Renal cortical epithelial cell (primary cell): ENCODE results near the gene ATXN2. TPM values are rescaled to one million over a fixed set of nuclear protein-coding genes. Genes with fewer than 3 reads are reported as not detected.
A peak's percentile ranks its signal among the peaks of the same experiment; 100 is the strongest.
"Not testable (repeated sequence)": the region's sequence is repeated elsewhere in the genome, so short reads cannot be mapped to it uniquely, and the experiment has no call there.

Experiments
- DNase-seq: peaks from one replicate; pipeline ENCODE4 v3.0.0-alpha.2; 2011; ENCODE audit warnings: low read depth
- total RNA-seq: library from RNA; depleted of rRNA; stranded (reverse); fragments of >200 nt; gene quantifications from 2 replicates; pipeline ENCODE4 v1.2.3, GENCODE V29; 2014

The ATXN2 gene
- total RNA-seq, 1 donor from 2014 or later: 59.4 TPM

DNA sequence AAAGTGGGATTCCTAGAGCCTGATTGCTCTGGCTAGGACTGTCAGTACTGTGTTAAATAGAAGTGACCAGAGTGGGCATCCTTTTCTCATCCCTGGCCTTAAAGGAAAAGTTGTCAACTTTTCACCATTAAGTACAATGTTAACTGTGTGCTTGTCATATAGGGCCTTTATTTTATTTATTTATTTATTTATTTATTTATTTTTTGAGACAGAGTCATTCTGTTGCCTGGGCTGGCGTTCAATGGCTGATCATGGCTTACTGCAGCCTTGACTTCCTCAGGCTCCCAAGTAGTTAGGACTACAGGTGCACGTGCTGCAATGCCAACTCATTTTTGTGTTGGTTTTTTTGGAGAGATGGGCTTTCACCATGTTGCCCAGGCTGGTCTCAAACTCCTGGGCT, 181.8 kb downstream of the ATXN2 start:
- DNase-seq: no peak

DNA sequence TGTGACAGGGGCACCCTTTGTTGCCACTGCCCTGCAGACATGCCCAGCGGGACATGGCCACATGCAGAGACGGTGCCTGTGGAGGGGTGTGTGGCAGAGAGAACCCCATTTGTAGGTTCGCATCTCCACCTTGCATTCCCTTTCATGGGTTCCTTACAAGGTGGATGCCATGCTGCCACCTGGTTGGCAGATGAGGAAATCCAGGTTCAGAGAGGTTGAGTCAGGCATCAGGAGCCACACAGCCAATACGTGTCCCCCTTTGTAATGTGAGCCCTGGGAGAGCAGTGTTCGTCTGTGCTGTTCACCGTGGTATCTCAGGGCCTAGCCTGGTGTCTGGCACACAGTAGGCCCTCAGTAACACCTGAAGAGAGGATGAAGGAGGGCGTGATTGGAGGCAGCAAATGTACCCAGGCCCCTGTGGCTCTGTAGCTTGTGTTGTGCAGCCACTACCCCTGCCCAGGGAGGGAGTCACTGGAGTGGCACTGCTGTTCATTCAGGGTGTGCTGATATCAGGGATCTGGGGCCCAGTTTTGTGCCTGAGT, 184.3 kb downstream of the ATXN2 start:
- no peak for DNase-seq

DNA sequence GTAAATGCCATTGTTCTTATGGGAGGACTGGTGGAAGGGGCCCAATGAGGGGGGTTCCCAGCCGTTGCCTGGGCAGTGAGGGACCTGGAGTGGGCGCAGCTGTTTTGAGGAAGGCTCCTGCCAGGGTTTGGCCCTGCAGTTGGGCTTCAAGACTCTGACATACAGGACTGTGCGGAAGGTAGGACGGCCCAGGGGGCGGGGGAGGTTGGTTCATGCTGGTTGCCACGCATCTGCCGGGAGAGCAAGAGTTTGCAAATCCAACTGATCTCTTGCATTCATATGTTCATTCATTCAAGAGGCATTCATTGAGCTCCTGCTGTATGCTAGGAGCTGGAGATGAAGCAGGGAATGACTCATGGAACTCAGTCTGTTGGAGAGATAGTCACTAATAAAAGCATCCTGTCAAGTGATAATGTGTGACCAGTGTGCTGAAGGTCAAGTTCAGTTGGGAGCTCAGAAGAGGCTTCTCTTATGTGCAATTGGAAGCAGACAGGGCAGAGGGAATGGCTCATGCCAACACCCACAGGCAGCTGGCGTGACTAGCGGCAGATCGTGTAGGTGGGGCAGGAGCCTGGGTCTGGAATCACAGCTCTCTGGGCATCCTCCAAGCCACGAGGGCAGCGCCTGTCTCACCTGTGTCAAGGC, 185.6 kb downstream of the ATXN2 start:
- DNase-seq: peak; percentile 58

- no peak for DNase-seq
Observed at GRCh38 chr12:111412830-111413441, 186.2 kb downstream of the ATXN2 start.

DNA sequence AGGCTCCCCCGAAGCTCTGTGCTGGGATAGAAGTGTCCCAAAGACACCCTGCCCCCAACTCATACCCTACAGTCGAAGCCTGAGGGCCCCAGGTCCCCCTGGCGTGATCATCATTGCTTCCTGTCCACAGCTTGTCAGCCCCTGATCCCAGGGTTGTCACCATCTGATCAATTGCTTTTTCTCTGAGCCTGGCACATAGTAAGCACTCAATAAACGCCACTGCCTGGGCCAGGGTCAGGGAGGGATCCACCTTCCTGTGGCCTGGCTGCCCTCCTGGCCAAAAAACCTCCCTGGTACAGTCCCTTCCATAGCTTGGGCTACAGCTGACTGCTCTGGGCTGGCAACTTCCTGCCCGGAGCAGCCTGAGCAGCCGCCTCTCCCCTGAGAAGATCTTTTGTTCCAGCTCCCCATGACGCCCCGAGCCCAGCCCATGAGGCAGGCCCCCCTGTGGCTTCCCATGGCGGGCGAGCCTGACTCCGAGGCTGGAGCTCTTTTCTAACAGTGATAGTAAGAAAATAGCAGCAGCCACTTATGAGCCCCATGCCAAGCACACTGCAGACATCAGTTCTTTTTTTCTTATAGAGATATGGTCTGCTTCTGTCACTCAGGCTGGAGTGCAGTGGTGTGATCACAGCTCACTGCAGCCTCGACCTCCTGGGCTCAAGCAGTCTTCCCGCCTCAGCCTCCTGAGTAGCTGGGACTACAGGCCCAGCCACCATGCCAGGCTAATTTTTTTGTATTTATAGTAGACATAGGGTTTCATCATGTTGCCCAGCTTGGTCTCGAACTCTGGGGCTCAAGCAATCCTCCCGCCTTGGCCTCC, 186.9 kb downstream of the ATXN2 start:
- no peak for DNase-seq

GRCh38 chr12:111411185-111411764, 187.8 kb downstream of the ATXN2 start:
- DNase-seq: no peak

DNA sequence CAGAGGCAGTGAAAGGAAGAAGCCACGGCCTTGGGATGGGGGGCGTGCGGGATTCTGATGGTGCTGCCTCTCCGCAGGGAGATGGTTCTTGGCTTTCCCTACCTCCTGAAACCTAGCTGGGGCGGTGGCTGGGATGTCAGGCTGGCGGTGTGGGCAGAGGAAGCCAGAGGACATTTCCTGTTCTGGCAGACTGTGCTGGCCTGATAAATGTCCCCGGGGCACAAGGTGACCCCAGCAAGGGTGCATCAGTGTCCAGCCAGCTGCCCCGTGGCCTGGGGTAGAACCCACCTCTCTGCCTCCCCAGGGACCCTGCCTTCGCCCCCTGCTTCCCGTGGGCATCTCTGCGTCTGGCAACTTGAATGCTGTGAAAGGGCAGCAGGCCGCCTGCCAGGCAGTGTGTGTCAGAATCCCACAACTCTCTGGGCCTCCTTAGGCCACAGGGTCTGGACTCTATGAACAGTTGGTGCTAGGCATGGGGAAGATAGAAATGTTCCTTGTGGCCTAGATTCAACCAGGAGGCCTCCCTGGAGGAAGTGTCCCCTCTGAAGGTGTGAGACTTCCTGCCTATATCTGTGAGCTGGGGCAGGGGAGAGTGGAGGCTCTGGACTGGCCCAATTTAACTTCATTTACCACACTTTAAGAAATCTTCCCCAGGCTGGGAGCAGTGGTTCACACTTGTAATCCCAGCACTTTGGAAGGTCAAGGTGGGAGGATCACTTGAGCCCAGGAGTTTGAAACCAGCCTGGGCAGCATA, 188.5 kb downstream of the ATXN2 start:
- DNase-seq: no peak

GRCh38 chr12:111409780-111410430, 189.2 kb downstream of the ATXN2 start:
- no peak for DNase-seq

- no peak for DNase-seq
Observed at GRCh38 chr12:111409403-111409779, 189.7 kb downstream of the ATXN2 start.

- DNase-seq: no peak
Observed at GRCh38 chr12:111408686-111409402, 190.3 kb downstream of the ATXN2 start.

DNA sequence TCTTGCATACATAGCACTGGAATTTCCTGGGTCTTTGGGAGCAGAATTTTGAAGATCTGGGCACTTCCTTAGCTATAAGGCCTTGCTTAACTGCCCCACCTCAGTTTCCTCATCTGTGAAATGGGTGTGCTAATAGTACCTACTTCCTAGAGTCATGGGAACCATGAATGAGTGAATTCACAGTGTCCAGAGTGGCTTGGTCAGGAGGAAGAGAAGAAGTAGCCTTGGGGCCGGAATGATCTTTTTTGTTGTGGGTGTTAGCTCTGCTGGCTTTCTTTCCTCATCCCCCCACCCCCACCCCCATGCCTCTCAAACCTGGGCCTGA, 191.0 kb downstream of the ATXN2 start:
- no peak for DNase-seq

- no peak for DNase-seq
Observed at GRCh38 chr12:111407377-111408115, 191.6 kb downstream of the ATXN2 start.

GRCh38 chr12:111406474-111407376, 192.4 kb downstream of the ATXN2 start:
- no peak for DNase-seq

DNA sequence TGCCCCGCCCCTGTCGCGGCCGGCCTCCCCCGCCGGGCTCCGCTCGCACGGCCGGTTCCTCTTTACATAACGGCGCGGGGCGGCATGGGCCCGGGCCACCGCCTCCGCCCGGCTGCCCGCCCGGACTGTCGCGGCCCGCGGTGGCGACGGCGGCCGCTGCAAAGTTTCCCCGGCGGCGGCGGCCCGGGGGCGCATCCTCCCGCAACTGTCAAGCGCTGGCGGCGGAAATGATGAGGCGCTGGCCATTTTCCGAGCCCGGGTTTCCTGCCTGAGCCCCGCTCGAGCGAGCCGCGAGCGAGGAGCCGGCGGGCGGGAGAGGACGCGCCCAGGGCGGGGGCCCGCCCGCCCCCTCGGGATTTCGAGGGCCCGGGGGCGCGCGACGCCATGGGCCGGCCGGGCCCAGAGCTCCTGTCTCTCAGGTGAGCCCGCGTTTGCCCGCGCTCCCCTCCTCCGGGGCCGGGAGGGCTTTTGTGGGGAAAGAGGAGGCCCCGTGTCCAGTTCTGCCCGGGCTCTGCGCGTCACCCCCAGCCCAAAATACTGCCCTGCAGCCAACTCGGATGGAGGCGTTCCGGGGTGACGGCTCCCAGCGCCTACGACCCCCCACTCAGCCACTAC, 193.1 kb downstream of the ATXN2 start, which contains the start of gene SH2B3:
SH2B3 (plus strand) TSS at position 65 of the 615 bp plus-strand sequence. CDS start 12,223 bp downstream, outside the sequence.
- DNase-seq: no peak

DNA sequence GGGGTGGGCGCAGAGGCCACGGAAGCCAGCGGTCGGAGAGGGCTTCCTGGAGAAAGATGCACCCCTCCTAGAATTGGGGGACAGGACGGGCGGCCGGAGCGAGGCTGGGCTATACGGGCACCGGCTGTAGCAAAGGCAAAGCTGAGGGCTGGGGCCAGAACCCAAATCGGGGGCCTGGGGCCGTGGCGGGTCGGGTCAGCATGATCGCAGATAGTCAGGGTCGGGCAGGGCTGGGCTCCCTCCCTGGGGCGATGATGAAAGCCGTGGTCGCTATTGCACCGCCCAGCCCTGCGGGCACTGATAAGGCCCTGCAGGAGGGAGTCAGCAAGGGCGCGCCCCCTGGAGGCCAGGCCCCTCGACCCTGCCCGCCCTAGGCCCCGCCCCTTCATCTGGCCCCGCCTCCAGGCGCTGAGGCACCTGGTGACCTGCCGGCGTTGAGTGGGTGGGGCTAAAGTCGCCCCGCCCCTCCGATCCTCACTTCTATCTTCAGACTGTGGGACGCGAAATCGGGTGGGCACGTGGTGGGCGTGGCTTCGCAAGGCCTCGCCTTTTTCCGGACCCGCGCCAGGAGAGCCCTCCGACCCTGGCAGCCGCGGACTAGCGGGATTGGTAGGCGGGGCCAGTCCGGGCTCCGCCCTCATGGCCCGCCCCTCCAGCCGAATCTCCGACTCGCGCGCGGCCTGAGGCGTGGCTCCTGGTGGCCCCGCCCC, 193.8 kb downstream of the ATXN2 start:
- DNase-seq: peak; percentile 83

DNA sequence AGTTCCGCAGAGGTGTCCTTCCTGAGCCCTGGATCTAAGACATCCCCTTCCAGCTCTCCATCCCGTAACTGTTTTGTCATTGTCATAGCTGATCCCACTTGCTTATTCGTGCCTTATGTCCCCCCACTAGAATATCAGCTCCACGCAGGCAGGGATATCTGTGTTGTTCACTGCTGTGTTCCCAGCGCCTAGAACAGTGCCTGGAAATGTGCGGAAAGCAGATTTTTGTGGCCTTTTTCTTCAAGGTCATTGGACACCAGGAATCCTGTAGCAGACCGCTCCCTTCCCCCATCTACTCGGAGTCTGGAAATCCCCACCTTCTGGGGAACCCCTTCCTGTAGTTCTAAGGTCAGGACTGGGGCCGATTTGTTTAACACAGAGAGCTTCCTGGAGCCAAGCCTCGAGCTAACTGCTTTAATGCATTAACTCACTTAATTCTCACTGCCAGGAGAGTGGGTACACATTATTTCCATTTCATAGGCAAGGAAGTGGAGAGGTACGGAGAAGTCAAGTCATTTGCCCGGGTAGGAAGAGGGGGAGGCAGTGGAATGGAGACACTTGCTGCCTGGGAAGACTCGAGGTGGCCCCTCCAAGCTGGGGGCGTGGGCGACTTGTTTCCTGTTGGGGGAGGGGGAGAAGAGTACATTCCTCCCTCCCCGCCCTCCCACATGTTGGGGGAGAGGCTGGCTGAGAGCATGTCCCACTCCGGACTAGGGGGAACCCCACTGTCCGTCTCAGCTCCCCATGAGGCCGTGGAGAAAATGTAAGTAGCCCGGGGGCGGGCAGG, 194.6 kb downstream of the ATXN2 start:
- peak; percentile 89 for DNase-seq

DNA sequence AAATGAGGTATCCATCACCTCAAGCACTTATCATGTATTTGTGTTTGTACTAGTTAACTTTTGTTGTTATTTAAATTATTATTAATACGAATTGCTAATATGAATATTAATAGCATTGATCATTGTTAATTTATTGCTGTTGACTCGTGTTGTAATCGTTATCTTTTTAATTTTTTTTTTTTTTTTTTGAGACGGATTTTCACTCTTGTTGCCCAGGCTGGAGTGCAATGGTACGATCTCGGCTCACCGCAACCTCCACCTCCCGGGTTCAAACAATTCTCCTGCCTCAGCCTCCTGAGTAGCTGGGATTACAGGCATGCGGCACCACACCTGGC, 196.7 kb downstream of the ATXN2 start:
- DNase-seq: not testable (repeated sequence)
